ENCODE data around the gene ISCA2.

ISCA2 gene

GRCh38 chr14:74503291-74503937 lies 9.8 kb downstream of the ISCA2 start:
- no peak overlapping the region for H3K9ac ChIP-seq (ENCODE audit: low read depth, low read length)
- H3K27me3 ChIP-seq (ENCODE audit: control insufficient read depth, insufficient read depth, low read length): no peaks in the 10 kb centered on the region
- no peak overlapping the region for H3K4me3 ChIP-seq (ENCODE audit: low read length)
- no peaks in the 10 kb centered on the region for H3K4me1 ChIP-seq (ENCODE audit: control insufficient read depth, insufficient read depth, low read length)
- no peaks in the 10 kb centered on the region for H3K9me3 ChIP-seq (replicated peaks; ENCODE audit: low read length)
- H3K36me3 ChIP-seq (ENCODE audit: insufficient read depth, low read length): peaks cover 98% of the 10 kb centered on the region
- H3K4me2 ChIP-seq (ENCODE audit: low read length): no peak overlapping the region

- Histone ChIP-seq H3K9ac (ENCODE audit: low read depth, low read length) (no peak overlapping the region), H3K4me2 (ENCODE audit: low read length) (no peak overlapping the region), H3K27me3 (ENCODE audit: control insufficient read depth, insufficient read depth, low read length) (no peaks in the 10 kb centered on the region), H3K36me3 (ENCODE audit: insufficient read depth, low read length) (peaks cover 99% of the 10 kb centered on the region), H3K4me3 (ENCODE audit: low read length) (no peak overlapping the region), H3K4me1 (ENCODE audit: control insufficient read depth, insufficient read depth, low read length) (no peaks in the 10 kb centered on the region), H3K9me3 (replicated peaks; ENCODE audit: low read length) (no peaks in the 10 kb centered on the region)
These were observed 10.4 kb downstream of the ISCA2 start for GRCh38 chr14:74503938-74504335.

DNA sequence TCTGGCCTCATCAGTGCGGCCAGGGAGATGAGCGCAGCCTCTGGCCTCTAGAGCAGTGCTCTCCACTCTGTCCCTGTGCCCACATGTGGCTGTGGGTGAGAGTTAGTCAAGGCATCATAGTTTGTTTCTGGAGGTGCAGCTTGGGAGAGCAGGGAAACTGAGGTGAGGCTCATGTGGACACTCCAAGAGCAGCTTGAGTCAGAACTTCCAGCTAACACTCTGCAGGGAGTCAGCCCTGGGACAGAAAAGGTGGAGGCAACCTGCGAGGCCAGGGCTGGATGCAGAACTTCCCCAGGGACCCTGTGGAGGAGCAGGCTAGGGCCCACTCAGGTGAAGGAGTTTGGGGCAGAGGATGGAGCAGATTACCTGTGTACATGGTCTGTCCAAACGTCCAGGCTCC lies 10.8 kb downstream of the ISCA2 start:
- Histone ChIP-seq H3K36me3 (ENCODE audit: insufficient read depth, low read length) (peaks cover 99% of the 10 kb centered on the region), H3K9me3 (replicated peaks; ENCODE audit: low read length) (no peaks in the 10 kb centered on the region), H3K27me3 (ENCODE audit: control insufficient read depth, insufficient read depth, low read length) (no peaks in the 10 kb centered on the region), H3K4me1 (ENCODE audit: control insufficient read depth, insufficient read depth, low read length) (no peaks in the 10 kb centered on the region), H3K4me3 (ENCODE audit: low read length) (no peak overlapping the region), H3K9ac (ENCODE audit: low read depth, low read length) (no peak overlapping the region), H3K4me2 (ENCODE audit: low read length) (no peak overlapping the region)

- Histone ChIP-seq H3K4me3 (ENCODE audit: low read length) (no peak overlapping the region), H3K4me2 (ENCODE audit: low read length) (no peak overlapping the region), H3K4me1 (ENCODE audit: control insufficient read depth, insufficient read depth, low read length) (peaks cover 2% of the 10 kb centered on the region), H3K9me3 (replicated peaks; ENCODE audit: low read length) (no peaks in the 10 kb centered on the region), H3K27me3 (ENCODE audit: control insufficient read depth, insufficient read depth, low read length) (no peaks in the 10 kb centered on the region), H3K9ac (ENCODE audit: low read depth, low read length) (no peak overlapping the region), H3K36me3 (ENCODE audit: insufficient read depth, low read length) (peaks cover 99% of the 10 kb centered on the region)
These were observed 11.5 kb downstream of the ISCA2 start for GRCh38 chr14:74504874-74505720.

- no peak overlapping the region for H3K9ac ChIP-seq (ENCODE audit: low read depth, low read length)
- H3K4me2 ChIP-seq (ENCODE audit: low read length): no peak overlapping the region
- H3K27me3 ChIP-seq (ENCODE audit: control insufficient read depth, insufficient read depth, low read length): no peaks in the 10 kb centered on the region
- no peaks in the 10 kb centered on the region for H3K9me3 ChIP-seq (replicated peaks; ENCODE audit: low read length)
- H3K4me3 ChIP-seq (ENCODE audit: low read length): no peak overlapping the region
- peaks cover 10% of the 10 kb centered on the region for H3K4me1 ChIP-seq (ENCODE audit: control insufficient read depth, insufficient read depth, low read length)
- H3K36me3 ChIP-seq (ENCODE audit: insufficient read depth, low read length): peaks cover 99% of the 10 kb centered on the region
These were observed 12.3 kb downstream of the ISCA2 start for GRCh38 chr14:74505831-74506230.

DNA sequence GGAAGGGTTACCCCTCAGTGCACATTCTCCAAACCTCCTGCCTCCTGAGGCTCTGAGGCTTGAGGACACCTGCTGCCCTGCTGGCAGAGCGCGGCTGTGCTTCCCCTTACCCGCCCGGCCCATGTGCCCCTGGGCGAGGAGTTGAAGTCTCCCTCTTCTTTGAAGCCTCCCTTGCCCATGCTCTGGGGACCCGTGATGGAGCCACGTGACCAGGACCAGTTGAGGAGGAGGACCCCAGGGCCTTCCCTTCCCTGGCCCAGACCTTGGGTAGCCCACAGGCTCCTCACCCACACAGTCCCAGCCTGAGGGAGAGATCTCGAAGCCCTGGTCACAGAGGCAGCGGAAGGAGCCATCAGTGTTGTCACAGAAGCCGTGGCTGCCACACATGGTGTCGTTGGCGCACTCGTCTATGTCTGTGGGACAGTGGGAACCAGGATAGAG lies 12.9 kb downstream of the ISCA2 start:
- Histone ChIP-seq H3K4me2 (ENCODE audit: low read length) (no peak overlapping the region), H3K4me1 (ENCODE audit: control insufficient read depth, insufficient read depth, low read length) (peaks cover 16% of the 10 kb centered on the region), H3K9me3 (replicated peaks; ENCODE audit: low read length) (no peaks in the 10 kb centered on the region), H3K36me3 (ENCODE audit: insufficient read depth, low read length) (peaks cover 97% of the 10 kb centered on the region), H3K4me3 (ENCODE audit: low read length) (no peak overlapping the region), H3K9ac (ENCODE audit: low read depth, low read length) (no peak overlapping the region), H3K27me3 (ENCODE audit: control insufficient read depth, insufficient read depth, low read length) (no peaks in the 10 kb centered on the region)

- H3K4me3 ChIP-seq (ENCODE audit: low read length): no peak overlapping the region
- no peak overlapping the region for H3K4me2 ChIP-seq (ENCODE audit: low read length)
- no peaks in the 10 kb centered on the region for H3K27me3 ChIP-seq (ENCODE audit: control insufficient read depth, insufficient read depth, low read length)
- H3K9me3 ChIP-seq (replicated peaks; ENCODE audit: low read length): no peaks in the 10 kb centered on the region
- peaks cover 96% of the 10 kb centered on the region for H3K36me3 ChIP-seq (ENCODE audit: insufficient read depth, low read length)
- H3K9ac ChIP-seq (ENCODE audit: low read depth, low read length): no peak overlapping the region
- H3K4me1 ChIP-seq (ENCODE audit: control insufficient read depth, insufficient read depth, low read length): peaks cover 22% of the 10 kb centered on the region
These were observed 13.5 kb downstream of the ISCA2 start for GRCh38 chr14:74507085-74507484.

- Histone ChIP-seq H3K9ac (ENCODE audit: low read depth, low read length) (no peak overlapping the region), H3K9me3 (replicated peaks; ENCODE audit: low read length) (no peaks in the 10 kb centered on the region), H3K4me1 (ENCODE audit: control insufficient read depth, insufficient read depth, low read length) (peaks cover 30% of the 10 kb centered on the region), H3K27me3 (ENCODE audit: control insufficient read depth, insufficient read depth, low read length) (no peaks in the 10 kb centered on the region), H3K4me3 (ENCODE audit: low read length) (no peak overlapping the region), H3K36me3 (ENCODE audit: insufficient read depth, low read length) (peaks cover 96% of the 10 kb centered on the region), H3K4me2 (ENCODE audit: low read length) (no peak overlapping the region)
These were observed 14.3 kb downstream of the ISCA2 start for GRCh38 chr14:74507840-74508239.

DNA sequence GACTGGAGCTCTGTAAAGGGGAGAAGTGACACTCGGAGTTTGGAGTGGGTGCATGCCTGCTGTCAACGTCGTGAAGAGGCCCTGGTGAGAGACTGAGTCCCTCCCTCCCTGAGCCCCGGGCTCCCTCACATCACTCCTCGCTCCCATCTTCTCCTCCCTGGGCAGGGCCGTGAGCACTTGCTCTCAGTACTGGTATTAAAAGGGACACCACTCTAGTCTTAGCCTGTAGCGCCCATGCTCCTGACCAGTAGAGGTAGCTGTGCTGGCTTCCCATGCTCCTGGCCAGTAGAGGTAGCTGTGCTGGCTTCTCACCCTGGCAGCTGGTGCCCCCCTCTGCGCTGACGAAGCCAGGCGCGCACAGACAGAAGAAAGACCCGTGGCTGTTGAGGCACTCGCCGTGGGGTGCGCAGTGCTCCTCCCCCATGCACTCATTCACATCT lies 14.7 kb downstream of the ISCA2 start:
- Histone ChIP-seq H3K36me3 (ENCODE audit: insufficient read depth, low read length) (peaks cover 96% of the 10 kb centered on the region), H3K9me3 (replicated peaks; ENCODE audit: low read length) (no peaks in the 10 kb centered on the region), H3K4me3 (ENCODE audit: low read length) (no peak overlapping the region), H3K4me2 (ENCODE audit: low read length) (no peak overlapping the region), H3K4me1 (ENCODE audit: control insufficient read depth, insufficient read depth, low read length) (peaks cover 33% of the 10 kb centered on the region), H3K27me3 (ENCODE audit: control insufficient read depth, insufficient read depth, low read length) (no peaks in the 10 kb centered on the region), H3K9ac (ENCODE audit: low read depth, low read length) (no peak overlapping the region)

GRCh38 chr14:74508844-74509428 lies 15.4 kb downstream of the ISCA2 start:
- H3K4me3 ChIP-seq (ENCODE audit: low read length): no peak overlapping the region
- no peaks in the 10 kb centered on the region for H3K27me3 ChIP-seq (ENCODE audit: control insufficient read depth, insufficient read depth, low read length)
- H3K4me1 ChIP-seq (ENCODE audit: control insufficient read depth, insufficient read depth, low read length): peaks cover 36% of the 10 kb centered on the region
- peaks cover 95% of the 10 kb centered on the region for H3K36me3 ChIP-seq (ENCODE audit: insufficient read depth, low read length)
- no peak overlapping the region for H3K9ac ChIP-seq (ENCODE audit: low read depth, low read length)
- H3K9me3 ChIP-seq (replicated peaks; ENCODE audit: low read length): no peaks in the 10 kb centered on the region
- no peak overlapping the region for H3K4me2 ChIP-seq (ENCODE audit: low read length)

DNA sequence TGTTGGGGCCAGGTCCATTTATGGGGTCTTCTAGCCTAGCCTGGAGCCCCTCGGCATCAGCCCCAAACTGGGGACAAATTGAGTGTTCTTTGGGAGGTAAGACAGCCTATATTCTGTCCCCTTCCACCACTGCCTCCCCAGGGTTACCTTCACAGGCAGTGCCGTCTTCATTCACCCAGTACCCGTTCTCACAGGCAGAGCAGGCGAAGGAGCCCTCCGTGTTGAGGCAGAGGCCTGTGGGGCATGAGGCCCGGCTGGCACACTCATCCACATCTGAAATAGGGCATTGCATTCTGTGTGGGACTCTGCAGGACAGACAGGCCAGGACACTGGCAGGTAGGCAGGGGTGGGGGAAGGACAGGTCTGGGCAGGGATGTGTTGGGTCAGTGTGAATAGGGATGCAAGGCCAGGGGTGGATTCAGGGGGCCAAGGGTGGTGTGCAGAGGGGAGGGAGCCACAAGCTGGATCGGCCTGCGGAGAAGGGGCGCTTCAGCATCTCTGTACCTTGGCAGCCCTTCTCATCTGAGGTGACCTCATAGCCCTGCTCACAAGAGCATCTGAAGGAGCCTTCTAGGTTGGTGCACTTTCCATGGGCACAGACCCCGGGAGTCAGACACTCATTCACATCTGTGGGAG lies 16.1 kb downstream of the ISCA2 start:
- Histone ChIP-seq H3K4me1 (ENCODE audit: control insufficient read depth, insufficient read depth, low read length) (peaks cover 44% of the 10 kb centered on the region), H3K4me2 (ENCODE audit: low read length) (no peak overlapping the region), H3K27me3 (ENCODE audit: control insufficient read depth, insufficient read depth, low read length) (no peaks in the 10 kb centered on the region), H3K36me3 (ENCODE audit: insufficient read depth, low read length) (peaks cover 95% of the 10 kb centered on the region), H3K9ac (ENCODE audit: low read depth, low read length) (no peak overlapping the region), H3K4me3 (ENCODE audit: low read length) (no peak overlapping the region), H3K9me3 (replicated peaks; ENCODE audit: low read length) (no peaks in the 10 kb centered on the region)
